HepG2 (cell line): Measurements from ENCODE around the gene OVCH1.

Source experiments
- GATAD1 ChIP-seq: IDR thresholded peaks from 2 replicates; pipeline ENCODE4 v1.6.1; 2016; ENCODE audit warnings: missing genetic modification reagents, missing compliant biosample characterization
- TCF7 ChIP-seq: sonication (generic); IDR thresholded peaks from 2 replicates; pipeline ENCODE4 v1.6.1; 2016; ENCODE audit warnings: antibody characterized with exemption, low read depth
- ZNF451 ChIP-seq: sonication (generic); formaldehyde crosslinking; IDR thresholded peaks from 2 replicates; pipeline ENCODE4 v1.5.0; 2020; ENCODE audit warnings: mild to moderate bottlenecking, missing genetic modification reagents

DNA sequence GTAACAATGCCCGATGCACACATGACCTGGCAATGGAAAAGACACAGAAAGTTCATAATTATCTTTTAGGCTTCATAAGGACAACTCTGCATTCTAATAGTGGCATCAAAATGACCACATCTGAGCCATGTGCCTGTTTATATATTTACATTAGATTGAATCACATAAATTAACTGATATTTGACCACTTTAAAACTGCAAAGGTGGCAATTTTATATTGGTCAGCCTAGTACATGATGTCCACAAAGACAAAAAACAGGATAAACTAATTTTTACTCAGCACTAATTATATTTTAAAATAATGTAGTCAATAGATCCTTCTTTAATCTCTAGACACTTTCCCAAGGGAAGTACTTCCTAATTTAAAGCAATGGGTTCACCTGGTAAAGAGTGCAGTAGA is 12.0 kb upstream of the OVCH1 start:
- TF ChIP-seq GATAD1, result no peak
- TF ChIP-seq TCF7, result no peak
- TF ChIP-seq ZNF451 (CRISPR knock-in tag), result no peak
